H1 (cell line): ENCODE results near the gene IRF3. TPM values are rescaled to one million over a fixed set of nuclear protein-coding genes. Genes with fewer than 3 reads are reported as not detected.

Experiments
- BRCA1 ChIP-seq: IDR thresholded peaks from 2 replicates; pipeline ENCODE4 v1.6.1; 2012; ENCODE audit warnings: low read depth, low read length, improper control_type of control experiment
- CBX5 ChIP-seq: fragments of 300-800, 300-1000 bp; sonication (generic); IDR thresholded peaks from 2 replicates; pipeline ENCODE4 v1.7.1; 2016; ENCODE audit warnings: antibody characterized with exemption, low read length, low read depth
- CHD1 ChIP-seq: IDR thresholded peaks from 2 replicates; pipeline ENCODE4 v1.6.1; 2012; ENCODE audit warnings: low read depth, low read length, improper control_type of control experiment
- CREB1 ChIP-seq: IDR thresholded peaks from 2 replicates; pipeline ENCODE4 v1.6.1; 2012; ENCODE audit warnings: inconsistent platforms
- EGR1 ChIP-seq: IDR thresholded peaks from 2 replicates; pipeline ENCODE4 v1.6.1; 2011; ENCODE audit warnings: low read depth, low read length, borderline replicate concordance
- EZH2 ChIP-seq: fragments of 200-600 bp; sonication (generic); IDR thresholded peaks from 2 replicates; pipeline ENCODE4 v1.7.1; 2012; ENCODE audit warnings: low read depth, mild to moderate bottlenecking, moderate library complexity, low read length, inconsistent platforms; ENCODE audit not compliant: severe bottlenecking
- GABPA ChIP-seq: IDR thresholded peaks from 2 replicates; pipeline ENCODE4 v1.6.1; 2011; ENCODE audit warnings: mild to moderate bottlenecking, low read length, moderate library complexity, borderline replicate concordance; ENCODE audit not compliant: insufficient read depth
- GTF2F1 ChIP-seq: IDR thresholded peaks from 2 replicates; pipeline ENCODE4 v1.6.1; 2012; ENCODE audit warnings: low read depth, low read length, improper control_type of control experiment, borderline replicate concordance
- HDAC2 ChIP-seq, 2 experiments: fragments of 300-600 bp in 1 of 2; sonication (generic) in 1 of 2; IDR thresholded peaks; 2 replicates each; pipeline ENCODE4 v1.6.1; 2011 to 2012; ENCODE audit warnings: low read depth in 2 of 2, low read length in 2 of 2, mild to moderate bottlenecking in 2 of 2, moderate library complexity in 2 of 2, borderline replicate concordance in 1 of 2, inconsistent platforms in 1 of 2
- JUND ChIP-seq: IDR thresholded peaks from 2 replicates; pipeline ENCODE4 v1.6.1; 2011; ENCODE audit warnings: mild to moderate bottlenecking, improper control_type of control experiment, low read length
- KDM1A ChIP-seq: fragments of 200-600, 300-600 bp; sonication (generic); IDR thresholded peaks from 2 replicates; pipeline ENCODE4 v1.7.1; 2016; ENCODE audit warnings: mild to moderate bottlenecking, low read length, borderline replicate concordance
- MAFK ChIP-seq: IDR thresholded peaks from 2 replicates; pipeline ENCODE4 v1.6.1; 2012; ENCODE audit warnings: low read depth, mild to moderate bottlenecking, improper control_type of control experiment, low read length
- NRF1 ChIP-seq: IDR thresholded peaks from 2 replicates; pipeline ENCODE4 v1.6.1; 2011; ENCODE audit warnings: mild to moderate bottlenecking, low read depth, low read length, improper control_type of control experiment
- RFX5 ChIP-seq: IDR thresholded peaks from 2 replicates; pipeline ENCODE4 v1.6.1; 2011; ENCODE audit warnings: low read depth, low read length, improper control_type of control experiment, borderline replicate concordance
- SAP30 ChIP-seq: fragments of 300-600 bp; sonication (generic); IDR thresholded peaks from 2 replicates; pipeline ENCODE4 v1.7.1; 2012; ENCODE audit warnings: low read length, moderate library complexity, mild to moderate bottlenecking, inconsistent platforms; ENCODE audit not compliant: insufficient read depth, insufficient replicate concordance
- SIRT6 ChIP-seq: IDR thresholded peaks from one replicate; pipeline ENCODE4 v1.7.1; 2012; ENCODE audit warnings: low read length, inconsistent platforms
- SP1 ChIP-seq: IDR thresholded peaks from 2 replicates; pipeline ENCODE4 v1.6.1; 2011; ENCODE audit warnings: low read depth, low read length
- SUZ12 ChIP-seq: fragments of 200-600 bp; sonication (generic); IDR thresholded peaks from 2 replicates; pipeline ENCODE4 v1.6.1; 2012; ENCODE audit warnings: mild to moderate bottlenecking, inconsistent platforms, low read length, moderate library complexity, mixed read lengths
- TEAD4 ChIP-seq: IDR thresholded peaks from 2 replicates; pipeline ENCODE4 v1.6.1; 2012; ENCODE audit warnings: low read depth, low read length, inconsistent platforms, mixed read lengths
- YY1 ChIP-seq: IDR thresholded peaks from 2 replicates; pipeline ENCODE4 v1.6.1; 2011; ENCODE audit warnings: low read depth, mild to moderate bottlenecking, low read length
- polyA plus RNA-seq, 7 experiments: library from polyadenylated mRNA; depleted of rRNA in 3 of 7; stranded (reverse) in 5 of 7; unstranded in 2 of 7; fragments of >200 nt in 5 of 7; fragments of 200-250 nt in 2 of 7; gene quantifications; 1 replicate in 5 of 7; 2 replicates in 1 of 7; 4 replicates in 1 of 7; pipeline versions ENCODE4 v1.2.1 to v1.2.3, GENCODE V29; 2011 to 2013; ENCODE audit warnings: missing spikeins in 2 of 7, mixed read lengths in 2 of 7
- total RNA-seq: library from RNA; stranded (reverse); fragmentation: NEBNext Ultra II Directional; extraction: Animal tissue kit (Norgen Biotek cat#: 25700); gene quantifications from 2 replicates; pipeline ENCODE4 v1.2.1, GENCODE V29; 2021
- TF ChIP-seq, protein P1 (sequence below): IDR thresholded peaks from 2 replicates; pipeline ENCODE4 v1.6.1; 2012; ENCODE audit warnings: low read length, inconsistent platforms
- TF ChIP-seq, protein P2 (sequence below): IDR thresholded peaks from 2 replicates; pipeline ENCODE4 v1.6.1; 2012; ENCODE audit warnings: inconsistent platforms

The IRF3 gene
- total and polyA plus RNA-seq, 2 of the 8 experiments (the other 6 are each of a cell fraction or from before 2014, with no cell fraction given): 103 to 114 TPM

DNA sequence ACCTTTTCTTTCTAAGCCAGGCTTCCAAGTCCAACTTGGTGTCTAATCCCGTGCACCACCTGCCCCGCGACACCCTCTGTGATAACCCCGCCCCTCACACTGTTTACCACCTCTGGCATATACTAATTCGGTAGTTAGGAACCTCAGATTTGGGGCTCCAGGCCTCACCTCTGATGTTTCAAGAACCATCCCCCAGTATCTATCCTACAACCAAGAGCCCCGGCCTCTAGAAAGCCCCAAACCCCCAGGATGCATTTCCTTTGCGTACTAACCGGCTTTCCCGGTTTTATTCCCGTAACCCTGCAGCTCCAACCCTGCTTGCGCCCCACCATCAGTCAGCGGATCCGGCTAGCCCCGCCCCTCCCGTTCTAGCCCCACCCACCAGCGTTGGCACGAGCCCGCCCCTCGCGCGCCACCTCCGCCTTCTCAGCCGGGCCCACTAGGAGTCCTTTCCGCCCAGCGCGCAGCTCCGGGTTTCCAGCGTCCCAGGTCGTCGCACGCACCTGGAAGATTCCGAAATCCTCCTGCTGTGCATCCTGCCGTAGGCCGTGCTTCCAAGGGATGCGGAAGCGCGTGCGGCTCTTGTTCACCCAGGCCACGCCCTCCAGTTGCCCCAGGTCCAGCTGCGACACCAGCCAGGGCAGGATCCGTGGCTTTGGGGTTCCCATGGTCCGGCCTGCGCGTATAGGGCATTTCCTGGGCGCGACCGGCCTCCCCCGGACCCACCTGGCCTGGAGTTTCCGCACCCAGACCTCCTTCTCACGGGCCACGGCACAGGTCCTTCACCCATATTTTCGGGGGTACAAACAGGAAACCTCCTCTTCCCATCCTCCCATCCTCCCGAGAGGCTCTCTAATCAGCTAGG is 1.3 kb downstream of the IRF3 start (continued):
- TF ChIP-seq, protein P1, sequence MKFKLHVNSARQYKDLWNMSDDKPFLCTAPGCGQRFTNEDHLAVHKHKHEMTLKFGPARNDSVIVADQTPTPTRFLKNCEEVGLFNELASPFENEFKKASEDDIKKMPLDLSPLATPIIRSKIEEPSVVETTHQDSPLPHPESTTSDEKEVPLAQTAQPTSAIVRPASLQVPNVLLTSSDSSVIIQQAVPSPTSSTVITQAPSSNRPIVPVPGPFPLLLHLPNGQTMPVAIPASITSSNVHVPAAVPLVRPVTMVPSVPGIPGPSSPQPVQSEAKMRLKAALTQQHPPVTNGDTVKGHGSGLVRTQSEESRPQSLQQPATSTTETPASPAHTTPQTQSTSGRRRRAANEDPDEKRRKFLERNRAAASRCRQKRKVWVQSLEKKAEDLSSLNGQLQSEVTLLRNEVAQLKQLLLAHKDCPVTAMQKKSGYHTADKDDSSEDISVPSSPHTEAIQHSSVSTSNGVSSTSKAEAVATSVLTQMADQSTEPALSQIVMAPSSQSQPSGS: no peak
- TF ChIP-seq KDM1A (no peak; the same call in 1 of the 2 replicates), CREB1 (peak; percentile 48; the same call in 1 of the 2 replicates), NRF1 (no peak), SAP30 (no peak), YY1 (no peak), RFX5 (no peak), CBX5 (no peak), JUND (no peak), EZH2 (no peak), BRCA1 (no peak), EGR1 (no peak), TEAD4 (no peak), SUZ12 (no peak), CHD1 (no peak), MAFK (no peak), SIRT6 (no peak), SP1 (peak; percentile 46; the same call in 1 of the 2 replicates), GABPA (no peak), GTF2F1 (no peak), HDAC2 (IDR thresholded peaks at IDR 0.05; ENCODE audit: borderline replicate concordance in 1 of 2, low read depth in 2 of 2, low read length in 2 of 2) (no peak)
- TF ChIP-seq, protein P2, sequence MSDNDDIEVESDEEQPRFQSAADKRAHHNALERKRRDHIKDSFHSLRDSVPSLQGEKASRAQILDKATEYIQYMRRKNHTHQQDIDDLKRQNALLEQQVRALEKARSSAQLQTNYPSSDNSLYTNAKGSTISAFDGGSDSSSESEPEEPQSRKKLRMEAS: peak; percentile 84
